K562 (cell line): Measurements from ENCODE around the gene PLA2G4D. TPM values are rescaled to one million over a fixed set of nuclear protein-coding genes. Genes with fewer than 3 reads are reported as not detected.
A peak's percentile ranks its signal among the peaks of the same experiment; 100 is the strongest.

Source experiments
- CTBP1 ChIP-seq: fragments of 450-650 bp; IDR thresholded peaks from 2 replicates; pipeline ENCODE4 v1.6.1; 2016; ENCODE audit warnings: borderline replicate concordance
- FOXA1 ChIP-seq: fragments of 450-650 bp; IDR thresholded peaks from 2 replicates; pipeline ENCODE4 v1.6.1; 2016; ENCODE audit warnings: mild to moderate bottlenecking, borderline replicate concordance
- LARP7 ChIP-seq: fragments of 450-650 bp; IDR thresholded peaks from 2 replicates; pipeline ENCODE4 v1.6.1; 2016
- MEIS2 ChIP-seq: fragments of 450-650 bp; IDR thresholded peaks from 2 replicates; pipeline ENCODE4 v1.6.1; 2014; ENCODE audit warnings: mild to moderate bottlenecking; ENCODE audit not compliant: partially characterized antibody
- NONO ChIP-seq, 2 experiments: fragments of 200-400 bp in 1 of 2; fragments of 450-650 bp in 1 of 2; formaldehyde crosslinking in 1 of 2; IDR thresholded peaks; 2 replicates each; pipeline ENCODE4 v1.6.1; 2017; ENCODE audit warnings: low read depth in 2 of 2, mild to moderate bottlenecking in 2 of 2, moderate library complexity in 2 of 2, low read length in 1 of 2
- NR2F6 ChIP-seq: fragments of 450-650 bp; formaldehyde crosslinking; IDR thresholded peaks from 2 replicates; pipeline ENCODE4 v1.4.0; 2020; ENCODE audit warnings: mild to moderate bottlenecking
- RCOR1 ChIP-seq, 2 experiments: IDR thresholded peaks; 2 replicates each; pipeline ENCODE4 v1.6.1; 2012; ENCODE audit warnings: low read depth in 2 of 2, low read length in 2 of 2, borderline replicate concordance in 1 of 2, improper control_type of control experiment in 1 of 2
- SUPT5H ChIP-seq: fragments of 450-650 bp; IDR thresholded peaks from 2 replicates; pipeline ENCODE4 v1.6.1; 2016
- ZNF668 ChIP-seq: fragments of 250-450 bp; sonication (Bioruptor Pico); IDR thresholded peaks from 2 replicates; pipeline ENCODE4 v1.8.0; 2022; ENCODE audit warnings: mild to moderate bottlenecking, inconsistent platforms
- polyA plus RNA-seq, 8 experiments: library from polyadenylated mRNA; depleted of rRNA in 4 of 8; stranded (reverse) in 5 of 8; unstranded in 3 of 8; fragments of >200 nt; fragmentation: Nextera tagmentation in 2 of 8; fragmentation: Illumina TruSeq in 1 of 8; extraction: Ambion mirVana in 2 of 8; extraction: Trizol in 1 of 8; gene quantifications; 2 replicates each; pipeline versions ENCODE4 v1.2.1 to v1.2.3, GENCODE V29; 2011 to 2014; ENCODE audit warnings: inconsistent platforms in 1 of 8, missing spikeins in 1 of 8
- total RNA-seq, 7 experiments: library from RNA; depleted of rRNA in 6 of 7; stranded (reverse); fragments of >200 nt in 6 of 7; fragmentation: Illumina TruSeq in 2 of 7; extraction: Trizol in 2 of 7; gene quantifications; 2 replicates each; pipeline versions ENCODE4 v1.2.1 to v1.2.3, GENCODE V29; 2011 to 2021; ENCODE audit warnings: low replicate concordance in 1 of 7
- TF ChIP-seq, protein P1 (sequence below): fragments of 250-450 bp; sonication (Bioruptor Pico); IDR thresholded peaks from 2 replicates; pipeline ENCODE4 v1.8.0; 2021; ENCODE audit warnings: borderline replicate concordance, mild to moderate bottlenecking, moderate library complexity; ENCODE audit not compliant: poor library complexity, severe bottlenecking
- TF ChIP-seq, protein P2 (sequence below), 2 experiments: fragments of 450-650 bp in 1 of 2; sonication (generic) in 1 of 2; formaldehyde crosslinking in 1 of 2; IDR thresholded peaks; 2 replicates each; pipeline versions ENCODE4 v1.7.1 to v1.9.0; 2016 to 2022; ENCODE audit warnings: inconsistent platforms in 1 of 2, mild to moderate bottlenecking in 1 of 2, missing genetic modification reagents in 1 of 2
- TF ChIP-seq, protein P3 (sequence below): fragments of 450-650 bp; IDR thresholded peaks from 2 replicates; pipeline ENCODE4 v1.6.1; 2017; ENCODE audit warnings: antibody characterized with exemption, mild to moderate bottlenecking

PLA2G4D gene
- total and polyA plus RNA-seq, 9 of the 15 experiments (the other 6 are each of a cell fraction or from before 2014, with no cell fraction given), result 0.04 TPM; not detected in 8

DNA sequence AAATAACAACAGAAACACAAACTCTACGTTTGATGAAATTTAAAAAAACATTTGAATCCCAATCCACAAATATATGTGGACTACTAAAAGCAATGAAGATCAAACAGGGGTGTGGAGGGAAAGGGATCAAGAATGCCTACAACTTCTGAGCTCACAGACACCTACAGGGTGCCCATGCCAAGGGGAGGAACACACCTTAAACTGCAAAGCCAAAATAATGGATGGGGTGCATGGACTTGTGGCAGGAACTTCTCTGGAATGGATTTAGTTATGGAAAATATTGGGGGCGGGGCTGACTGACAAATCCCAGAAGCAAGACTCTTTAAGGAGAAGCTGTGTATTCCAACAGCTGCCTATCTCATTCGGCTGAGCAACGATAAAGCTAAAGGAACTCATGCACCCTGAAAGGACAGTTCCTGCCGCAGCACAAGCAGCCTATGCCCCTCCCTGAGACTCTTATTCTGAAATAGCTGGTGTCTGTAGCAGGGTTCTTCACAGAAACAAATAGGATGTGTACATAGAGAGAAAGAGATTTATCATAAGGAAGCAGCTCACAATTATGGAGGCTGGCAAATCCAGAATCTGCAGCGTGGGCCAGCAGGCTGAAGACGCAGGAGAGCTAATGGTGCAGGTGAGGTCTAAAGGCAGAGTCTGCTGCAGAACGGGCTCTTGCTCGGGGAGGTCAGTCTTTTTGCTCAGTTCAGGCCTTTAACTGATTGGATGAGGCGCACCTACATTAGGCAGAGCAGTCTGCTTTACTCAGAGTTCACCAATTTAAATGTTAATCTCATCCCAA, 24.5 kb upstream of the PLA2G4D start (continued):
- TF ChIP-seq RCOR1 (IDR thresholded peaks at IDR 0.05; ENCODE audit: borderline replicate concordance in 1 of 2, low read depth in 2 of 2, low read length in 2 of 2), result peak in 1 of 2 experiments; percentile 43; a peak in 1 of 4 replicates
- TF ChIP-seq LARP7, result no peak
- TF ChIP-seq, protein P1, sequence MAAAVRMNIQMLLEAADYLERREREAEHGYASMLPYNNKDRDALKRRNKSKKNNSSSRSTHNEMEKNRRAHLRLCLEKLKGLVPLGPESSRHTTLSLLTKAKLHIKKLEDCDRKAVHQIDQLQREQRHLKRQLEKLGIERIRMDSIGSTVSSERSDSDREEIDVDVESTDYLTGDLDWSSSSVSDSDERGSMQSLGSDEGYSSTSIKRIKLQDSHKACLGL, result no peak
- TF ChIP-seq NONO (IDR thresholded peaks at IDR 0.05; ENCODE audit: low read depth in 2 of 2, low read length in 1 of 2), result no peak
- TF ChIP-seq MEIS2, result peak; percentile 30
- no peak for TF ChIP-seq FOXA1
- TF ChIP-seq CTBP1, result 0 out of 2 replicates have a peak, but pooled peaks have one; percentile 16
- TF ChIP-seq, protein P2, sequence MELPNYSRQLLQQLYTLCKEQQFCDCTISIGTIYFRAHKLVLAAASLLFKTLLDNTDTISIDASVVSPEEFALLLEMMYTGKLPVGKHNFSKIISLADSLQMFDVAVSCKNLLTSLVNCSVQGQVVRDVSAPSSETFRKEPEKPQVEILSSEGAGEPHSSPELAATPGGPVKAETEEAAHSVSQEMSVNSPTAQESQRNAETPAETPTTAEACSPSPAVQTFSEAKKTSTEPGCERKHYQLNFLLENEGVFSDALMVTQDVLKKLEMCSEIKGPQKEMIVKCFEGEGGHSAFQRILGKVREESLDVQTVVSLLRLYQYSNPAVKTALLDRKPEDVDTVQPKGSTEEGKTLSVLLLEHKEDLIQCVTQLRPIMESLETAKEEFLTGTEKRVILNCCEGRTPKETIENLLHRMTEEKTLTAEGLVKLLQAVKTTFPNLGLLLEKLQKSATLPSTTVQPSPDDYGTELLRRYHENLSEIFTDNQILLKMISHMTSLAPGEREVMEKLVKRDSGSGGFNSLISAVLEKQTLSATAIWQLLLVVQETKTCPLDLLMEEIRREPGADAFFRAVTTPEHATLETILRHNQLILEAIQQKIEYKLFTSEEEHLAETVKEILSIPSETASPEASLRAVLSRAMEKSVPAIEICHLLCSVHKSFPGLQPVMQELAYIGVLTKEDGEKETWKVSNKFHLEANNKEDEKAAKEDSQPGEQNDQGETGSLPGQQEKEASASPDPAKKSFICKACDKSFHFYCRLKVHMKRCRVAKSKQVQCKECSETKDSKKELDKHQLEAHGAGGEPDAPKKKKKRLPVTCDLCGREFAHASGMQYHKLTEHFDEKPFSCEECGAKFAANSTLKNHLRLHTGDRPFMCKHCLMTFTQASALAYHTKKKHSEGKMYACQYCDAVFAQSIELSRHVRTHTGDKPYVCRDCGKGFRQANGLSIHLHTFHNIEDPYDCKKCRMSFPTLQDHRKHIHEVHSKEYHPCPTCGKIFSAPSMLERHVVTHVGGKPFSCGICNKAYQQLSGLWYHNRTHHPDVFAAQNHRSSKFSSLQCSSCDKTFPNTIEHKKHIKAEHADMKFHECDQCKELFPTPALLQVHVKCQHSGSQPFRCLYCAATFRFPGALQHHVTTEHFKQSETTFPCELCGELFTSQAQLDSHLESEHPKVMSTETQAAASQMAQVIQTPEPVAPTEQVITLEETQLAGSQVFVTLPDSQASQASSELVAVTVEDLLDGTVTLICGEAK (IDR thresholded peaks at IDR 0.05), result no peak
- TF ChIP-seq, protein P2 (CRISPR knock-in tag; IDR thresholded peaks at IDR 0.05), result no peak
- no peak for TF ChIP-seq SUPT5H
- TF ChIP-seq, protein P3, sequence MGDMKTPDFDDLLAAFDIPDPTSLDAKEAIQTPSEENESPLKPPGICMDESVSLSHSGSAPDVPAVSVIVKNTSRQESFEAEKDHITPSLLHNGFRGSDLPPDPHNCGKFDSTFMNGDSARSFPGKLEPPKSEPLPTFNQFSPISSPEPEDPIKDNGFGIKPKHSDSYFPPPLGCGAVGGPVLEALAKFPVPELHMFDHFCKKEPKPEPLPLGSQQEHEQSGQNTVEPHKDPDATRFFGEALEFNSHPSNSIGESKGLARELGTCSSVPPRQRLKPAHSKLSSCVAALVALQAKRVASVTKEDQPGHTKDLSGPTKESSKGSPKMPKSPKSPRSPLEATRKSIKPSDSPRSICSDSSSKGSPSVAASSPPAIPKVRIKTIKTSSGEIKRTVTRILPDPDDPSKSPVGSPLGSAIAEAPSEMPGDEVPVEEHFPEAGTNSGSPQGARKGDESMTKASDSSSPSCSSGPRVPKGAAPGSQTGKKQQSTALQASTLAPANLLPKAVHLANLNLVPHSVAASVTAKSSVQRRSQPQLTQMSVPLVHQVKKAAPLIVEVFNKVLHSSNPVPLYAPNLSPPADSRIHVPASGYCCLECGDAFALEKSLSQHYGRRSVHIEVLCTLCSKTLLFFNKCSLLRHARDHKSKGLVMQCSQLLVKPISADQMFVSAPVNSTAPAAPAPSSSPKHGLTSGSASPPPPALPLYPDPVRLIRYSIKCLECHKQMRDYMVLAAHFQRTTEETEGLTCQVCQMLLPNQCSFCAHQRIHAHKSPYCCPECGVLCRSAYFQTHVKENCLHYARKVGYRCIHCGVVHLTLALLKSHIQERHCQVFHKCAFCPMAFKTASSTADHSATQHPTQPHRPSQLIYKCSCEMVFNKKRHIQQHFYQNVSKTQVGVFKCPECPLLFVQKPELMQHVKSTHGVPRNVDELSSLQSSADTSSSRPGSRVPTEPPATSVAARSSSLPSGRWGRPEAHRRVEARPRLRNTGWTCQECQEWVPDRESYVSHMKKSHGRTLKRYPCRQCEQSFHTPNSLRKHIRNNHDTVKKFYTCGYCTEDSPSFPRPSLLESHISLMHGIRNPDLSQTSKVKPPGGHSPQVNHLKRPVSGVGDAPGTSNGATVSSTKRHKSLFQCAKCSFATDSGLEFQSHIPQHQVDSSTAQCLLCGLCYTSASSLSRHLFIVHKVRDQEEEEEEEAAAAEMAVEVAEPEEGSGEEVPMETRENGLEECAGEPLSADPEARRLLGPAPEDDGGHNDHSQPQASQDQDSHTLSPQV, result no peak
- TF ChIP-seq ZNF668 (CRISPR knock-in tag), result no peak
- no peak for TF ChIP-seq NR2F6
